ENCODE measurements around the gene LARGE1. TPM values are rescaled to one million over a fixed set of nuclear protein-coding genes. Genes with fewer than 3 reads are reported as not detected.

The LARGE1 gene
- total RNA-seq, 1 experiment from 2014 or later, result 5.2 TPM

- intact Hi-C loops (cut with micrococcal nuclease), result no loop called here
- H3K4me1 Mint-ChIP-seq (ENCODE audit: insufficient read depth, unreplicated experiment), result no peaks in the 10 kb centered on the region
- H3K9me3 Mint-ChIP-seq (ENCODE audit: unreplicated experiment), result no peaks in the 10 kb centered on the region
- H3K36me3 Mint-ChIP-seq (ENCODE audit: insufficient read depth, unreplicated experiment), result no peaks in the 10 kb centered on the region
- no peak overlapping the region for H3K4me3 Mint-ChIP-seq (ENCODE audit: unreplicated experiment)
- H3K27me3 Mint-ChIP-seq (ENCODE audit: insufficient read depth, unreplicated experiment), result no peaks in the 10 kb centered on the region
- ChIA-PET POLR2A (no interaction called here), CTCF (interaction anchor here (0.5 kb wide), 1 partner anchor 936 kb away, joined by 4 read pairs; no protein-coding TSS in a partner anchor)
- DNase-seq (ENCODE audit: unreplicated experiment), result no peak
- no peak overlapping the region for H3K27ac Mint-ChIP-seq (ENCODE audit: low read depth, unreplicated experiment)
- no TSS peak for BruUV-seq (replicated peaks)
- no peak for TF ChIP-seq CTCF (IDR thresholded peaks at IDR 0.05; ENCODE audit: unreplicated experiment)
These were observed 180.8 kb downstream of the LARGE1 start for GRCh38 chr22:33739516-33739915.

GRCh38 chr22:33737662-33738061 is 182.6 kb downstream of the LARGE1 start:
- CTCF ChIA-PET, result no interaction called here
- H3K4me1 Mint-ChIP-seq (ENCODE audit: insufficient read depth, unreplicated experiment), result no peaks in the 10 kb centered on the region
- no peaks in the 10 kb centered on the region for H3K9me3 Mint-ChIP-seq (ENCODE audit: unreplicated experiment)
- H3K27ac Mint-ChIP-seq (ENCODE audit: low read depth, unreplicated experiment), result no peak overlapping the region
- intact Hi-C loops (cut with micrococcal nuclease), result no loop called here
- POLR2A ChIA-PET, result no interaction called here
- H3K36me3 Mint-ChIP-seq (ENCODE audit: insufficient read depth, unreplicated experiment), result no peaks in the 10 kb centered on the region
- H3K4me3 Mint-ChIP-seq (ENCODE audit: unreplicated experiment), result no peak overlapping the region
- no peaks in the 10 kb centered on the region for H3K27me3 Mint-ChIP-seq (ENCODE audit: insufficient read depth, unreplicated experiment)
- no TSS peak for BruUV-seq (replicated peaks)
- DNase-seq (ENCODE audit: unreplicated experiment), result no peak
- no peak for TF ChIP-seq CTCF (IDR thresholded peaks at IDR 0.05; ENCODE audit: unreplicated experiment)

- Mint-ChIP-seq H3K9me3 (ENCODE audit: unreplicated experiment) (no peaks in the 10 kb centered on the region), H3K27ac (ENCODE audit: low read depth, unreplicated experiment) (no peak overlapping the region)
- CTCF ChIA-PET, result interaction anchor here (0.6 kb wide), 1 partner anchor 851 kb away, joined by 3 read pairs; no protein-coding TSS in a partner anchor
These were observed 184.3 kb downstream of the LARGE1 start for GRCh38 chr22:33735978-33736377.

GRCh38 chr22:33728847-33729246 is 191.4 kb downstream of the LARGE1 start:
- no peak for TF ChIP-seq CTCF (IDR thresholded peaks at IDR 0.05; ENCODE audit: unreplicated experiment)
- POLR2A ChIA-PET, result no interaction called here
- no peak overlapping the region for H3K27ac Mint-ChIP-seq (ENCODE audit: low read depth, unreplicated experiment)
- intact Hi-C loops (cut with micrococcal nuclease), result loop anchor here (5.0 kb wide), 1 partner anchor 193 kb away; the partner anchor contains the start of gene LARGE1
- CTCF ChIA-PET, result interaction anchor here (0.6 to 0.7 kb wide), 2 partner anchors 382 to 727 kb away, joined by 3 read pairs; no protein-coding TSS in a partner anchor
- no peak for DNase-seq (ENCODE audit: unreplicated experiment)
- no peaks in the 10 kb centered on the region for H3K9me3 Mint-ChIP-seq (ENCODE audit: unreplicated experiment)
- peaks cover 21% of the 10 kb centered on the region for H3K4me1 Mint-ChIP-seq (ENCODE audit: insufficient read depth, unreplicated experiment)
- H3K36me3 Mint-ChIP-seq (ENCODE audit: insufficient read depth, unreplicated experiment), result no peaks in the 10 kb centered on the region
- H3K4me3 Mint-ChIP-seq (ENCODE audit: unreplicated experiment), result no peak overlapping the region
- no TSS peak for BruUV-seq (replicated peaks)
- H3K27me3 Mint-ChIP-seq (ENCODE audit: insufficient read depth, unreplicated experiment), result no peaks in the 10 kb centered on the region

More at GRCh38 chr22:33735978-33736377, 184.3 kb downstream of the LARGE1 start:
- POLR2A ChIA-PET, result no interaction called here
- BruUV-seq (replicated peaks), result no TSS peak
- intact Hi-C loops (cut with micrococcal nuclease), result no loop called here
- Mint-ChIP-seq H3K36me3 (ENCODE audit: insufficient read depth, unreplicated experiment) (no peaks in the 10 kb centered on the region), H3K27me3 (ENCODE audit: insufficient read depth, unreplicated experiment) (no peaks in the 10 kb centered on the region), H3K4me3 (ENCODE audit: unreplicated experiment) (no peak overlapping the region), H3K4me1 (ENCODE audit: insufficient read depth, unreplicated experiment) (no peaks in the 10 kb centered on the region)
- no peak for TF ChIP-seq CTCF (IDR thresholded peaks at IDR 0.05; ENCODE audit: unreplicated experiment)
- DNase-seq (ENCODE audit: unreplicated experiment), result no peak

All from MCF 10A (cell line).